MM.1S (cell line): ENCODE results near the gene BIRC7.

ENCODE experiments used
- DNase-seq: peaks from one replicate; pipeline ENCODE4 v3.0.0-alpha.2; 2015
- H2AFZ ChIP-seq: fragments of 300-600 bp; sonication (generic); 2 replicates; pipeline ENCODE4 v1.6.0; 2016; ENCODE audit warnings: antibody characterized with exemption, low read length
- H3F3A ChIP-seq: fragments of 300-600 bp; sonication (generic); 2 replicates; pipeline ENCODE4 v1.6.1; 2016; ENCODE audit warnings: mild to moderate bottlenecking, antibody characterized with exemption, low read length, moderate library complexity, mixed read lengths; ENCODE audit not compliant: insufficient read depth
- H3K27ac ChIP-seq: fragments of 300-600 bp; sonication (generic); 2 replicates; pipeline ENCODE4 v1.5.1; 2016; ENCODE audit warnings: mild to moderate bottlenecking, low read length
- H3K27me3 ChIP-seq: fragments of 300-600 bp; sonication (generic); replicated peaks from 2 replicates; pipeline ENCODE4 v1.6.0; 2016; ENCODE audit warnings: low read length; ENCODE audit not compliant: insufficient read depth
- H3K36me3 ChIP-seq: fragments of 300-600 bp; sonication (generic); replicated peaks from 2 replicates; pipeline ENCODE4 v1.6.1; 2016; ENCODE audit warnings: mild to moderate bottlenecking, low read length, mixed read lengths; ENCODE audit not compliant: insufficient read depth
- H3K4me1 ChIP-seq: fragments of 300-600 bp; sonication (generic); 2 replicates; pipeline ENCODE4 v1.6.1; 2016; ENCODE audit warnings: low read length, mixed read lengths
- H3K4me2 ChIP-seq: fragments of 300-600 bp; sonication (generic); 2 replicates; pipeline ENCODE4 v1.6.0; 2016; ENCODE audit warnings: low read depth, low read length
- H3K4me3 ChIP-seq: fragments of 300-600 bp; sonication (generic); 2 replicates; pipeline ENCODE4 v1.5.1; 2016; ENCODE audit warnings: low read length, mixed read lengths
- H3K79me2 ChIP-seq: fragments of 300-600 bp; sonication (generic); 2 replicates; pipeline ENCODE4 v1.6.1; 2016; ENCODE audit warnings: mixed run types, low read length, mixed read lengths
- H3K9ac ChIP-seq: fragments of 300-600 bp; sonication (generic); 2 replicates; pipeline ENCODE4 v1.6.1; 2016; ENCODE audit warnings: low read length, mixed read lengths
- H3K9me2 ChIP-seq: fragments of 300-600 bp; sonication (generic); replicated peaks from 2 replicates; pipeline ENCODE4 v1.6.1; 2016; ENCODE audit warnings: mild to moderate bottlenecking, low read length, mixed read lengths; ENCODE audit not compliant: insufficient read depth
- H3K9me3 ChIP-seq: fragments of 300-600 bp; sonication (generic); replicated peaks from 2 replicates; pipeline ENCODE4 v1.6.1; 2016; ENCODE audit warnings: mild to moderate bottlenecking, low read length, mixed read lengths; ENCODE audit not compliant: insufficient read depth
- H4K20me1 ChIP-seq: fragments of 300-600 bp; sonication (generic); 2 replicates; pipeline ENCODE4 v1.6.1; 2016; ENCODE audit warnings: mild to moderate bottlenecking, low read length, moderate library complexity, mixed read lengths; ENCODE audit not compliant: insufficient read depth
- EZH2 ChIP-seq: fragments of 300-600 bp; sonication (generic); optimal IDR thresholded peaks from 2 replicates; pipeline ENCODE3; 2017; ENCODE audit warnings: low read depth, mild to moderate bottlenecking, antibody characterized with exemption, low read length, mixed read lengths
- EZH2phosphoT487 ChIP-seq: fragments of 300-600 bp; sonication (generic); IDR thresholded peaks from 2 replicates; pipeline ENCODE4 v1.6.1; 2018; ENCODE audit warnings: antibody characterized with exemption, low read length
- TF ChIP-seq, protein P1 (sequence below): fragments of 300-600 bp; sonication (generic); IDR thresholded peaks from 2 replicates; pipeline ENCODE4 v1.5.1; 2016; ENCODE audit warnings: antibody characterized with exemption, low read length, mixed read lengths

BIRC7 gene

DNA sequence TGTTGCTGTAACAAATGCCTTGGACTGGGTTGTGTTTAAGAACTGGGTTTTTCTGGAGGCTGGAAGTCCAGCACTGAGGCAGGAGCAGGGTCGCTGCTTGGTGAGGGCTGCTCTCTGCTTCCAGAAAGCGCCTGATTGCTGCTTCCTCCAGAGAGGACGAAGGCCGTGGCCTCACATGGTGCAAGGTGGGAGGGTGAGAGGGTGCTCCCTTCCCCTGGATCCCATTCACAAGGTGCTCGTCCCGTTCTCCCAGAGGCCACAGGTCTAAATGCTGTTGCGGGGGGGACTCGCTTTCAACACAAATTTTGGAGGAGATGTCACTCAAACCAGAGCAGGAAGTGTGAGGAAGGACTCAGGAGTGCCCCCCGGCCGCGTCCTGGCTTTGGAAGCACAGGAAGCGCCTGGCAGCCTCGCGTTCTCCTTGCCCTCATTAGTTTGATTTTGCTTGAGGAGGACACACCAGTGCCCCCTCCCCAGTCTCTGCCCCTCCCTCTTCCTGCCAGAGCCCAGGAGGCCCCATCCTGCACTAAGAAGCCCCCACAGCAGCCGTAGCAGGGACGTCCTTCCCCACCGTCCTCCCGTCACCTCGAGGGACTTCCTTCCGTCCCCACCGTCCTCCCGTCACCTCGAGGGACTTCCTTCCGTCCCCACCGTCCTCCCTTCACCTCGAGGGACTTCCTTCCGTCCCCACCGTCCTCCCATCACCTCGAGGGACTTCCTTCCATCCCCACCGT, 26.3 kb downstream of the BIRC7 start:
- no peak for DNase-seq
- Histone ChIP-seq H3F3A (no peaks in the 10 kb centered on the region), H2AFZ (no peak overlapping the region), H3K4me3 (no peak overlapping the region), H4K20me1 (no peaks in the 10 kb centered on the region), H3K4me1 (no peaks in the 10 kb centered on the region), H3K36me3 (no peaks in the 10 kb centered on the region), H3K79me2 (no peaks in the 10 kb centered on the region), H3K27ac (no peak overlapping the region), H3K9ac (no peak overlapping the region), H3K9me2 (no peaks in the 10 kb centered on the region), H3K9me3 (no peaks in the 10 kb centered on the region), H3K4me2 (no peak overlapping the region), H3K27me3 (peaks cover 97% of the 10 kb centered on the region)
- TF ChIP-seq EZH2phosphoT487 (no peak), EZH2 (no peak)
- TF ChIP-seq, protein P1, sequence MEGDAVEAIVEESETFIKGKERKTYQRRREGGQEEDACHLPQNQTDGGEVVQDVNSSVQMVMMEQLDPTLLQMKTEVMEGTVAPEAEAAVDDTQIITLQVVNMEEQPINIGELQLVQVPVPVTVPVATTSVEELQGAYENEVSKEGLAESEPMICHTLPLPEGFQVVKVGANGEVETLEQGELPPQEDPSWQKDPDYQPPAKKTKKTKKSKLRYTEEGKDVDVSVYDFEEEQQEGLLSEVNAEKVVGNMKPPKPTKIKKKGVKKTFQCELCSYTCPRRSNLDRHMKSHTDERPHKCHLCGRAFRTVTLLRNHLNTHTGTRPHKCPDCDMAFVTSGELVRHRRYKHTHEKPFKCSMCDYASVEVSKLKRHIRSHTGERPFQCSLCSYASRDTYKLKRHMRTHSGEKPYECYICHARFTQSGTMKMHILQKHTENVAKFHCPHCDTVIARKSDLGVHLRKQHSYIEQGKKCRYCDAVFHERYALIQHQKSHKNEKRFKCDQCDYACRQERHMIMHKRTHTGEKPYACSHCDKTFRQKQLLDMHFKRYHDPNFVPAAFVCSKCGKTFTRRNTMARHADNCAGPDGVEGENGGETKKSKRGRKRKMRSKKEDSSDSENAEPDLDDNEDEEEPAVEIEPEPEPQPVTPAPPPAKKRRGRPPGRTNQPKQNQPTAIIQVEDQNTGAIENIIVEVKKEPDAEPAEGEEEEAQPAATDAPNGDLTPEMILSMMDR, result no peak

DNA sequence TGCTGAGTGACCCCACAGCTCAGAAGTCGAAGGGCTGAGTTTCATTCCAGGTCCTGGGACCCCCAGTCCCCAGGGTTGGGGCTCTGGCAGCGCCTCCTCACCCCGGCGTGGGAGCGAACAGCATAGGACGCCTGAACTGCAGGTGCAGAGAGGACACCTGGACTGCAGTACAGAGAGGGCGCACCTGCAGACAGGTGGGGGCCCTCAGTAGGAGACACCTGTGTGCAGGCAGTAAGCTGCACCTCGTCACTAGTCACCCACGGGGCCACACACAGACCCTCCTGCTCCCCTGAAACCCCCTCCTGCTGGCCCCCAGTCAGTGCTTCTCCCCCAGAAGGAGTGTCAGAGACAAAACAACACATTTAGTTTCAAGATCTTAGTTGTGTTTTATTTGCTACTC, 27.1 kb downstream of the BIRC7 start:
- no peak overlapping the region for H2AFZ ChIP-seq
- no peak overlapping the region for H3K4me2 ChIP-seq
- H4K20me1 ChIP-seq, result no peaks in the 10 kb centered on the region
- no peak overlapping the region for H3K4me3 ChIP-seq
- DNase-seq, result no peak
- H3K9ac ChIP-seq, result no peak overlapping the region
- no peaks in the 10 kb centered on the region for H3K9me2 ChIP-seq
- no peak overlapping the region for H3K27ac ChIP-seq
- H3K9me3 ChIP-seq, result no peaks in the 10 kb centered on the region
- no peaks in the 10 kb centered on the region for H3K4me1 ChIP-seq
- H3K79me2 ChIP-seq, result no peaks in the 10 kb centered on the region
- no peaks in the 10 kb centered on the region for H3K36me3 ChIP-seq
- TF ChIP-seq EZH2 (no peak), EZH2phosphoT487 (no peak)
- TF ChIP-seq, protein P1, result no peak
- peaks cover 97% of the 10 kb centered on the region for H3K27me3 ChIP-seq
- H3F3A ChIP-seq, result no peaks in the 10 kb centered on the region

DNA sequence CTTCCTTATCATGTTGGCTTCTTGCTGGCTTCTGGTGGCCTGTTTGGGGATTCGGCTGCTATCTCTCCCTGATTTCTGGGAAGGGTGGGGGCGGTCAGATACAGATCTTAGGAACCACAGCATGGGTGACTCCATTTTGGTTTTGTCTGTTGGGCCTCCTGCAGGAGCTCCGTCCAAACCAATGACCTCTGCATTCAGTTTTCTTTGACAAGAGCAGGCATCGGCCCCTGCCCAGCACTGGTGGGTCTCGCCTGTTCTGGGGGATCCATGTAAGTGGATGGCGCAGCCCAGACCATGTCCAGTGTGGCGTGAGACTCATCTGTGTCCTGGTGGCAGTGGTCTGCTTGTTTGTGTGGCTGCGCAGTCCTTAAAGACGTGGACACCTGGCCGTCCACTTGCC, 28.3 kb downstream of the BIRC7 start:
- no peaks in the 10 kb centered on the region for H4K20me1 ChIP-seq
- no peaks in the 10 kb centered on the region for H3K79me2 ChIP-seq
- peaks cover 97% of the 10 kb centered on the region for H3K27me3 ChIP-seq
- no peak overlapping the region for H3K4me2 ChIP-seq
- TF ChIP-seq EZH2phosphoT487, result no peak
- no peak for TF ChIP-seq EZH2
- TF ChIP-seq, protein P1, result no peak
- H3K4me3 ChIP-seq, result no peak overlapping the region
- H2AFZ ChIP-seq, result no peak overlapping the region
- H3K36me3 ChIP-seq, result no peaks in the 10 kb centered on the region
- H3K27ac ChIP-seq, result no peak overlapping the region
- no peaks in the 10 kb centered on the region for H3K9me2 ChIP-seq
- no peaks in the 10 kb centered on the region for H3K9me3 ChIP-seq
- H3K4me1 ChIP-seq, result no peaks in the 10 kb centered on the region
- H3F3A ChIP-seq, result no peaks in the 10 kb centered on the region
- no peak for DNase-seq
- H3K9ac ChIP-seq, result no peak overlapping the region
